GM18858 (cell line): ENCODE data around the gene SDF2.
"Not testable (repeated sequence)": the region's sequence is repeated elsewhere in the genome, so short reads cannot be mapped to it uniquely, and the experiment has no call there.

Experiments
- ATAC-seq: cut with Tn5 transposase; IDR thresholded peaks from one replicate; pipeline ENCODE4 v1.9.1; 2021; ENCODE audit not compliant: unreplicated experiment

SDF2 gene

GRCh38 chr17:28685366-28685765 lies 23.7 kb upstream of the SDF2 start:
- ATAC-seq = no peak

GRCh38 chr17:28684963-28685362 lies 23.3 kb upstream of the SDF2 start:
- ATAC-seq = no peak

- no peak for ATAC-seq
Measured at GRCh38 chr17:28682655-28683054, 20.9 kb upstream of the SDF2 start.

- ATAC-seq = no peak
Measured at GRCh38 chr17:28675980-28676379, 14.3 kb upstream of the SDF2 start.

GRCh38 chr17:28675490-28675889 lies 13.8 kb upstream of the SDF2 start:
- ATAC-seq = no peak

GRCh38 chr17:28669918-28670317 lies 8.2 kb upstream of the SDF2 start:
- ATAC-seq = no peak

GRCh38 chr17:28667870-28668269 lies 6.2 kb upstream of the SDF2 start:
- no peak for ATAC-seq

- ATAC-seq = no peak
Measured at GRCh38 chr17:28665994-28666393, 4.3 kb upstream of the SDF2 start.

- ATAC-seq = no peak
Measured at GRCh38 chr17:28663723-28664122, 2.0 kb upstream of the SDF2 start.

- ATAC-seq = no peak
Measured at GRCh38 chr17:28662527-28662829, 772 bp upstream of the SDF2 start.

- ATAC-seq = not testable (repeated sequence)
Measured at GRCh38 chr17:28659497-28659881, 2.2 kb downstream of the SDF2 start.

- not testable (repeated sequence) for ATAC-seq
Measured at GRCh38 chr17:28658766-28659496, 2.8 kb downstream of the SDF2 start.

GRCh38 chr17:28658342-28658741 lies 3.4 kb downstream of the SDF2 start:
- not testable (repeated sequence) for ATAC-seq

GRCh38 chr17:28657756-28658155 lies 4.0 kb downstream of the SDF2 start:
- ATAC-seq = no peak

GRCh38 chr17:28655160-28655559 lies 6.5 kb downstream of the SDF2 start:
- ATAC-seq = no peak

GRCh38 chr17:28648698-28649097 lies 13.0 kb downstream of the SDF2 start:
- ATAC-seq = no peak

GRCh38 chr17:28646039-28646754 lies 15.5 kb downstream of the SDF2 start:
- ATAC-seq = no peak

GRCh38 chr17:28645576-28645939 lies 16.1 kb downstream of the SDF2 start:
- no peak for ATAC-seq

- peak; percentile 68 for ATAC-seq
Measured at GRCh38 chr17:28644787-28645575, 16.7 kb downstream of the SDF2 start, which contains the start of gene BLTP2. TSS of gene BLTP2 (minus strand) at chr17:28645158. CDS start at chr17:28645056, 102 bp downstream.

GRCh38 chr17:28643983-28644786 lies 17.5 kb downstream of the SDF2 start:
- ATAC-seq = no peak

GRCh38 chr17:28641579-28641978 lies 20.1 kb downstream of the SDF2 start:
- no peak for ATAC-seq
